ENCODE results near the gene ANXA8. TPM values are rescaled to one million over a fixed set of nuclear protein-coding genes. Genes with fewer than 3 reads are reported as not detected.
"Not testable (repeated sequence)": the region's sequence is repeated elsewhere in the genome, so short reads cannot be mapped to it uniquely, and the experiment has no call there.

ANXA8 gene
- total RNA-seq, 1 experiment from 2014 or later, result 0.22 TPM

DNA sequence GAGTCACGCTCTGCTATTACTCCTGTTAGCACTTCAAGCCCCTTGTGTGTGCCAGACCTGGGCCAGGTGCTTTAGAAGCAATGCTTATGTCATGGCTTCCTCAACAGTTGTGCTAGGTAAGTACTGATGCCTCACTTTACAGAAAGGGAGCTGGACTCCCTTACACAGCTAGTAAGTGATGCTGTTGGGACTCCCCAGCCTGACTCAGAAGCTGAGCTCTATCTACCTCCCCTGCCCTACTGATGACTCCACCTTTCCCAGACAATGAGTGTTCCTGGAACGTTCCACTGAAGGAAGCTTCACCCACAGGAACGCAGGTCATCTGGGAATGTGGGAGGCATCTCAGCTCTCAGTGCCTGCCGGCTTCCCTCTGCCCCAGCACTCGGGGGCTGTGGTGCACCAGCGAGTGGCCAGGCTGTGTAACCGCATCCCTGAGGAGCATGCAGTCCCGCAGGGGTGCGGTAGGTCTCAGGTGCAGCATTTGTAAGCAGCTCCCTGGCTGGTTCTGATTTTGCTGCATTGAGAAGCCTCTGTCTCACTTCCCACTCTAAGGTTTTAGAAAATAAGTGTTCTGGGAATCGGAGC, 2.6 kb downstream of the ANXA8 start:
- H3K9ac ChIP-seq (ENCODE audit: extremely low read depth, insufficient read length, low read length); H4K5ac ChIP-seq (ENCODE audit: insufficient read length, low read depth, low read length): not testable (repeated sequence)

GRCh38 chr10:47480133-47480532, 3.8 kb downstream of the ANXA8 start:
- H3K27ac ChIP-seq (ENCODE audit: insufficient read length, low read depth, low read length); H3K56ac ChIP-seq (ENCODE audit: insufficient read length, low read depth, low read length); H4K20me1 ChIP-seq (ENCODE audit: control insufficient read depth, insufficient read depth, insufficient read length); H3K9ac ChIP-seq (ENCODE audit: extremely low read depth, insufficient read length, low read length); H3K4me1 Mint-ChIP-seq; H3K4me2 ChIP-seq (ENCODE audit: insufficient read depth, insufficient read length, low read length); H3K79me1 ChIP-seq (ENCODE audit: insufficient read depth, low read depth, low read length, poor library complexity, severe bottlenecking); H2BK15ac ChIP-seq (ENCODE audit: low read depth, low read length); H2AK5ac ChIP-seq (ENCODE audit: insufficient read length, low read length); H3K79me2 ChIP-seq (ENCODE audit: insufficient read depth, low read length); H3K9me3 Mint-ChIP-seq; H3K18ac ChIP-seq (ENCODE audit: insufficient read length, low read depth, low read length); H3K14ac ChIP-seq (ENCODE audit: insufficient read depth, low read length); H3K27me3 ChIP-seq (ENCODE audit: insufficient read depth, low read length); H3K4ac ChIP-seq (ENCODE audit: low read depth, low read length); DNase-seq; H3K4me3 Mint-ChIP-seq; H3K23me2 ChIP-seq (ENCODE audit: insufficient read length, low read depth, low read length, poor library complexity, severe bottlenecking); H3K27me3 Mint-ChIP-seq (ENCODE audit: low read depth); H3T11ph ChIP-seq (ENCODE audit: low read length); H2BK12ac ChIP-seq (ENCODE audit: insufficient read length, low read depth, low read length); H2BK20ac ChIP-seq (ENCODE audit: low read depth, low read length, poor library complexity, severe bottlenecking); H4K5ac ChIP-seq (ENCODE audit: insufficient read length, low read depth, low read length); H2BK120ac ChIP-seq (ENCODE audit: low read depth, low read length, poor library complexity, severe bottlenecking); H4K8ac ChIP-seq (replicated peaks; ENCODE audit: insufficient read length, low read depth, low read length); H3K36me3 Mint-ChIP-seq (ENCODE audit: insufficient read depth in 1 of 3, low read depth in 3 of 3); H4K91ac ChIP-seq (ENCODE audit: insufficient read length, low read depth, low read length); H2BK5ac ChIP-seq (ENCODE audit: insufficient read length, low read length); H3K27ac Mint-ChIP-seq; H3K23ac ChIP-seq (ENCODE audit: insufficient read length, low read depth, low read length); H3K4me1 ChIP-seq (ENCODE audit: insufficient read depth, low read length); H3K9me3 ChIP-seq (ENCODE audit: control insufficient read depth, low read depth, low read length); H2AFZ ChIP-seq (ENCODE audit: low read length): not testable (repeated sequence)
- WGBS (ENCODE audit: extremely low coverage, insufficient read length, low lambda C conversion rate), result no CpG with 5 or more reads among the region's 3 CpGs

More for the DNA sequence above, 2.6 kb downstream of the ANXA8 start:
- not testable (repeated sequence) for H3K4me1 ChIP-seq (ENCODE audit: insufficient read depth, low read length); H2BK12ac ChIP-seq (ENCODE audit: insufficient read length, low read depth, low read length); H3K36me3 Mint-ChIP-seq (ENCODE audit: insufficient read depth in 1 of 3, low read depth in 3 of 3); H3K79me1 ChIP-seq (ENCODE audit: insufficient read depth, low read depth, low read length, poor library complexity, severe bottlenecking); H3K56ac ChIP-seq (ENCODE audit: insufficient read length, low read depth, low read length); H4K8ac ChIP-seq (replicated peaks; ENCODE audit: insufficient read length, low read depth, low read length); H4K91ac ChIP-seq (ENCODE audit: insufficient read length, low read depth, low read length); H3K9me3 Mint-ChIP-seq; H3K4me1 Mint-ChIP-seq; H2BK5ac ChIP-seq (ENCODE audit: insufficient read length, low read length); H3K27me3 ChIP-seq (ENCODE audit: insufficient read depth, low read length); H2AFZ ChIP-seq (ENCODE audit: low read length); H3K9me3 ChIP-seq (ENCODE audit: control insufficient read depth, low read depth, low read length); H2BK120ac ChIP-seq (ENCODE audit: low read depth, low read length, poor library complexity, severe bottlenecking); H4K20me1 ChIP-seq (ENCODE audit: control insufficient read depth, insufficient read depth, insufficient read length); H3K23ac ChIP-seq (ENCODE audit: insufficient read length, low read depth, low read length); H3T11ph ChIP-seq (ENCODE audit: low read length); H3K4me3 Mint-ChIP-seq; H2BK20ac ChIP-seq (ENCODE audit: low read depth, low read length, poor library complexity, severe bottlenecking); H3K14ac ChIP-seq (ENCODE audit: insufficient read depth, low read length); H3K18ac ChIP-seq (ENCODE audit: insufficient read length, low read depth, low read length); H3K4ac ChIP-seq (ENCODE audit: low read depth, low read length); H3K27ac ChIP-seq (ENCODE audit: insufficient read length, low read depth, low read length); H2AK5ac ChIP-seq (ENCODE audit: insufficient read length, low read length); H2BK15ac ChIP-seq (ENCODE audit: low read depth, low read length); H3K27ac Mint-ChIP-seq; H3K79me2 ChIP-seq (ENCODE audit: insufficient read depth, low read length); H3K27me3 Mint-ChIP-seq (ENCODE audit: low read depth); H3K4me2 ChIP-seq (ENCODE audit: insufficient read depth, insufficient read length, low read length); H3K23me2 ChIP-seq (ENCODE audit: insufficient read length, low read depth, low read length, poor library complexity, severe bottlenecking); DNase-seq
- WGBS (ENCODE audit: extremely low coverage, insufficient read length, low lambda C conversion rate), result no CpG with 5 or more reads among the region's 10 CpGs
